Fibroblast of lung (primary cell): ENCODE results near the gene SPEM3.
A peak's percentile ranks its signal among the peaks of the same experiment; 100 is the strongest.

Source experiments
- EZH2 ChIP-seq: IDR thresholded peaks from 2 replicates; pipeline ENCODE4 v1.5.1; 2012; ENCODE audit warnings: low read length, control low read depth, mild to moderate bottlenecking; ENCODE audit errors: missing control alignments
- TF ChIP-seq, protein P1 (sequence below), 2 donors: IDR thresholded peaks in 1 of 2; conservative IDR thresholded peaks in 1 of 2; 1 replicate in 1 of 2; 2 replicates in 1 of 2; pipeline ENCODE4 v1.5.1; 2011 to 2012; ENCODE audit warnings: low read length in 2 of 2, control low read depth in 1 of 2, inconsistent platforms in 1 of 2, low read depth in 1 of 2, mild to moderate bottlenecking in 1 of 2

DNA sequence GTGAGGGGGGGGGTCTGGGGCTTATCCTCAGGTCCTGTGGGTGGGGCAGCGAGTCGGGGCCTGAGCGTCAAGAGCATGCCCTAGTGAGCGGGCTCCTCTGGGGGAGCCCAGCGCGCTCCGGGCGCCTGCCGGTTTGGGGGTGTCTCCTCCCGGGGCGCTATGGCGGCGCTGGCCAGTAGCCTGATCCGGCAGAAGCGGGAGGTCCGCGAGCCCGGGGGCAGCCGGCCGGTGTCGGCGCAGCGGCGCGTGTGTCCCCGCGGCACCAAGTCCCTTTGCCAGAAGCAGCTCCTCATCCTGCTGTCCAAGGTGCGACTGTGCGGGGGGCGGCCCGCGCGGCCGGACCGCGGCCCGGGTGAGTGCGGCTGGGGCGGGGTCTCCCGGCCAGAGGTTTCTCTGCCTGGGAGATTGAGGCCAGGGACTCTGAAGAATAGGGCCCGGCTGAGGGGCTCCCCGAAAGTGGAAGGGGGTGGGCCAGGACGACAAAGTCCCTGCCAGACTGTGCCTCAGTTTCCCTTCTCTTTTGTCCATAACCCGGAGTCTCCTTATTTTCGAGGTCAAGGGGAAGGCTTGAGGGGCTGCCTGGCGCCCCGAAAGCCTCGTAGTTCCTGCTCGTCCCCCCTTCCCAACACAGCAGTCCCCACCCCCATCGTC lies 10.9 kb downstream of the SPEM3 start, which contains the start of gene FGF11:
- TF ChIP-seq, protein P1, sequence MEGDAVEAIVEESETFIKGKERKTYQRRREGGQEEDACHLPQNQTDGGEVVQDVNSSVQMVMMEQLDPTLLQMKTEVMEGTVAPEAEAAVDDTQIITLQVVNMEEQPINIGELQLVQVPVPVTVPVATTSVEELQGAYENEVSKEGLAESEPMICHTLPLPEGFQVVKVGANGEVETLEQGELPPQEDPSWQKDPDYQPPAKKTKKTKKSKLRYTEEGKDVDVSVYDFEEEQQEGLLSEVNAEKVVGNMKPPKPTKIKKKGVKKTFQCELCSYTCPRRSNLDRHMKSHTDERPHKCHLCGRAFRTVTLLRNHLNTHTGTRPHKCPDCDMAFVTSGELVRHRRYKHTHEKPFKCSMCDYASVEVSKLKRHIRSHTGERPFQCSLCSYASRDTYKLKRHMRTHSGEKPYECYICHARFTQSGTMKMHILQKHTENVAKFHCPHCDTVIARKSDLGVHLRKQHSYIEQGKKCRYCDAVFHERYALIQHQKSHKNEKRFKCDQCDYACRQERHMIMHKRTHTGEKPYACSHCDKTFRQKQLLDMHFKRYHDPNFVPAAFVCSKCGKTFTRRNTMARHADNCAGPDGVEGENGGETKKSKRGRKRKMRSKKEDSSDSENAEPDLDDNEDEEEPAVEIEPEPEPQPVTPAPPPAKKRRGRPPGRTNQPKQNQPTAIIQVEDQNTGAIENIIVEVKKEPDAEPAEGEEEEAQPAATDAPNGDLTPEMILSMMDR (conservative IDR thresholded peaks at IDR 0.05 in 1 of 2, IDR thresholded peaks at IDR 0.05 in 1 of 2; ENCODE audit: low read depth in 1 of 2, low read length in 2 of 2) = no peak
- peak; percentile 65 for TF ChIP-seq EZH2
